Progenitor cell of endocrine pancreas (in vitro differentiated cells): ENCODE data around the gene GSK3B. TPM values are rescaled to one million over a fixed set of nuclear protein-coding genes. Genes with fewer than 3 reads are reported as not detected.

Experiments
- DNase-seq: peaks from one replicate; pipeline ENCODE4 v3.0.0; 2021; ENCODE audit warnings: low spot score; ENCODE audit not compliant: unreplicated experiment
- H3K27ac Mint-ChIP-seq: 2 replicates; pipeline ENCODE4 v1.8.0; 2021; ENCODE audit warnings: mild to moderate bottlenecking, moderate library complexity, mixed read lengths
- H3K27me3 Mint-ChIP-seq: 2 replicates; pipeline ENCODE4 v1.8.0; 2021; ENCODE audit warnings: mixed read lengths
- H3K36me3 Mint-ChIP-seq: 2 replicates; pipeline ENCODE4 v1.8.0; 2022; ENCODE audit warnings: mixed read lengths; ENCODE audit not compliant: insufficient read depth
- H3K4me1 Mint-ChIP-seq: 2 replicates; pipeline ENCODE4 v1.8.0; 2021; ENCODE audit warnings: low read depth, mixed read lengths
- H3K4me3 Mint-ChIP-seq: 2 replicates; pipeline ENCODE4 v1.8.0; 2021; ENCODE audit warnings: low read depth, mild to moderate bottlenecking, moderate library complexity, mixed read lengths
- H3K9me3 Mint-ChIP-seq: 2 replicates; pipeline ENCODE4 v1.8.0; 2021; ENCODE audit warnings: low read depth, mixed read lengths
- CTCF ChIP-seq: fragments of 200-600 bp; sonication (generic); IDR thresholded peaks from one replicate; pipeline ENCODE4 v1.5.0; 2021; ENCODE audit warnings: antibody characterized with exemption, mild to moderate bottlenecking; ENCODE audit not compliant: unreplicated experiment
- total RNA-seq: library from RNA; stranded (reverse); gene quantifications from 2 replicates; pipeline ENCODE4 v1.2.1, GENCODE V29; 2021

Gene GSK3B
- total RNA-seq, 1 donor from 2014 or later: 80.0 TPM

GRCh38 chr3:119872773-119873172 lies 221.5 kb downstream of the GSK3B start:
- TF ChIP-seq CTCF: no peak
- H3K27ac Mint-ChIP-seq: no peak overlapping the region

GRCh38 chr3:119871571-119871970 lies 222.7 kb downstream of the GSK3B start:
- no peak for TF ChIP-seq CTCF
- Mint-ChIP-seq H3K4me1 (peaks cover 1% of the 10 kb centered on the region), H3K36me3 (peaks cover 5% of the 10 kb centered on the region), H3K27ac (peak overlapping the region; percentile 42), H3K4me3 (no peak overlapping the region), H3K27me3 (no peaks in the 10 kb centered on the region), H3K9me3 (no peaks in the 10 kb centered on the region)
- DNase-seq: no peak

More at GRCh38 chr3:119872773-119873172, 221.5 kb downstream of the GSK3B start:
- Mint-ChIP-seq H3K4me1 (peaks cover 1% of the 10 kb centered on the region), H3K36me3 (peaks cover 5% of the 10 kb centered on the region), H3K4me3 (no peak overlapping the region), H3K9me3 (no peaks in the 10 kb centered on the region), H3K27me3 (no peaks in the 10 kb centered on the region)
- no peak for DNase-seq

DNA sequence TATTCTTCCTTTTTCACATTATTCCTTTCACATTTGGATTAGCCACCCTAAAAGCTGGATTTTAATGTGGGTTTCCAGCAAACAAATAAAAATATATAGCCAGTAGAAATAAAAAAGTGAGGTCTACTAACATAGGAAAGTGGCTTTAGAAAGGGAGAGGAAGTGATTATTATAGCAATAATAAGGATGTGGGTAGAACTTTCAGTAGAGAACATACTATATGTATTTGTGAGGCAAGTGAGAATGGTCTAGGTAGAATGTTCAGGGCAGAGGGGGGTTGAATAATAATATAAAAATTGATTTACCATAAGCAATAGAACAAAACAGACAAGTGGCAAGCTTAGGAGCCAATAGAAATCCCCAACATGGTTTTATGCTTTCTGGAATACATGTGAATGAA lies 223.7 kb downstream of the GSK3B start:
- Mint-ChIP-seq H3K4me3 (no peak overlapping the region), H3K27ac (no peak overlapping the region), H3K4me1 (no peaks in the 10 kb centered on the region), H3K27me3 (no peaks in the 10 kb centered on the region), H3K36me3 (peaks cover 8% of the 10 kb centered on the region), H3K9me3 (no peaks in the 10 kb centered on the region)
- DNase-seq: no peak
- TF ChIP-seq CTCF: no peak

DNA sequence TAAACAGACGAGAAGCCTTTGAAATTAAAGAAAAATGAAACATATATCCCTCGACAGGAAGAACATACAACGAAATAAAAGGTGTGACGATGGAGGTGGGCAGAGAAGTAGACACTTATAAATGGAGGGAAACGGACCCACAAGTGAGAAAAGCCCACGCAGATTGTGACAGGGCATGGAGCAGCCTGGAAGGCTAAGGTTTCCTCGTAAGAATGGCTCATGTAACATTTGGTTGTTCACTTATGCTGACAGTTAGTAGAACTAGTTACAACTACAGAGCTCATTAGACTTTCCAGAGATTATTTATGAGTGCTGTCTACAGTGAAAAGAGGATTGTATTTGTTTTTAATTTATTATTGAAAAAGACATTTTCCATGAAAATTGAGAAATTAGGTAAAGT lies 229.8 kb downstream of the GSK3B start:
- no peaks in the 10 kb centered on the region for H3K27me3 Mint-ChIP-seq
- H3K27ac Mint-ChIP-seq: no peak overlapping the region
- TF ChIP-seq CTCF: no peak
- H3K36me3 Mint-ChIP-seq: peaks cover 33% of the 10 kb centered on the region
- H3K4me1 Mint-ChIP-seq: peaks cover 3% of the 10 kb centered on the region
- peaks cover 3% of the 10 kb centered on the region for H3K9me3 Mint-ChIP-seq
- no peak overlapping the region for H3K4me3 Mint-ChIP-seq
- DNase-seq: no peak

DNA sequence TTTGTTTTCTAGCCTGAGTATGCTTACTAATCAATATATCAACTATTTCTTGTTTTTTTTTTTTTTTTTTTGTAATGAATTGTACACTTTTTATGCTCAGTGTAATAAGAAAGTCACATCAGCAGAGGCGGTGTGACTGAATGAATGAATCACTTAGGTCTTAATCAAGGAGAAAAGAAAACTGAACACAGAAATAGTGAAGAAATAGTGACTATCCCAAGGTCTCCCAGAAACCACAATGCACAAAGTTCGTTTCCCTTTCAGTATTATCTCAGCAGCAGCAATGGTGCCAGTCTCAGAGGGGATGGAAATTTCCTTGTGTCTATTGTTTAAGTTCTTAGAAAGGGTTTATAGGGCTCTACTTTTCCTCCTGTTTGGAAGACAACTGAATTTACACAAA lies 231.6 kb downstream of the GSK3B start:
- no peaks in the 10 kb centered on the region for H3K27me3 Mint-ChIP-seq
- H3K4me1 Mint-ChIP-seq: peaks cover 7% of the 10 kb centered on the region
- TF ChIP-seq CTCF: no peak
- peaks cover 46% of the 10 kb centered on the region for H3K36me3 Mint-ChIP-seq
- H3K27ac Mint-ChIP-seq: no peak overlapping the region
- no peak for DNase-seq
- no peak overlapping the region for H3K4me3 Mint-ChIP-seq
- peaks cover 10% of the 10 kb centered on the region for H3K9me3 Mint-ChIP-seq
